Fibroblast of lung (primary cell): Measurements from ENCODE around the gene TMEM190.

Experiments
- EZH2 ChIP-seq: IDR thresholded peaks from 2 replicates; pipeline ENCODE4 v1.5.1; 2012; ENCODE audit warnings: low read length, control low read depth, mild to moderate bottlenecking; ENCODE audit errors: missing control alignments
- TF ChIP-seq, protein P1 (sequence below), 2 donors: IDR thresholded peaks in 1 of 2; conservative IDR thresholded peaks in 1 of 2; 1 replicate in 1 of 2; 2 replicates in 1 of 2; pipeline ENCODE4 v1.5.1; 2011 to 2012; ENCODE audit warnings: low read length in 2 of 2, control low read depth in 1 of 2, inconsistent platforms in 1 of 2, low read depth in 1 of 2, mild to moderate bottlenecking in 1 of 2

DNA sequence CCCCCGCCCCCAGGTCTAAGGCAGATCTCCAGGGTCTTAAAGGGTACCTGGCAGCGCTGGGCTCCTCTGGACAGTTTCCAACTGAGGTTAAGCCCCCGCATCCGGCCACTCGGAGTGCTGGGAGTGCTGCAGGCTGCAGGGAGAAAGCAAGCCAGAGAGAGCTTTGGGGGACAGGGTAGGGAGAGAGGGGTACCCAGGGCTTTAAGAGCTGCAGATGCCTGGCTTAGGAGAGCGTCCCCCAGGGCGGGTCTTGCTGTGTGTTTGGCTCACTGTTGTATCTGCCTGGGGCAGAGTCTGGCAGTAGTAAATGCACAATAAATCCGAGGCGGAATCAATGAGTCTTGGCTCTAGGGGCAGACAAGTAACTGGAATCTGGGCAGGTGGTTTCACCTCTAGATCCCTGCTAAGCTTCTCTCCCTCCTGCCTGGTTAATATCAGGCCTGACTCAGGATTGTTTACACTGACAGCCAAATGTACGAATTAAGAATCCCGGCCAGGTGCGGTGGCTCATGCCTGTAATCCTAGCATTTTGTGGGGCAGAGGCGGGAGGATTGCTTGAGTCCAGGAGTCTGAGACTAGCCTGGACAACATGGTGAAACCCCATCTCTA is 21.3 kb upstream of the TMEM190 start:
- TF ChIP-seq, protein P1, sequence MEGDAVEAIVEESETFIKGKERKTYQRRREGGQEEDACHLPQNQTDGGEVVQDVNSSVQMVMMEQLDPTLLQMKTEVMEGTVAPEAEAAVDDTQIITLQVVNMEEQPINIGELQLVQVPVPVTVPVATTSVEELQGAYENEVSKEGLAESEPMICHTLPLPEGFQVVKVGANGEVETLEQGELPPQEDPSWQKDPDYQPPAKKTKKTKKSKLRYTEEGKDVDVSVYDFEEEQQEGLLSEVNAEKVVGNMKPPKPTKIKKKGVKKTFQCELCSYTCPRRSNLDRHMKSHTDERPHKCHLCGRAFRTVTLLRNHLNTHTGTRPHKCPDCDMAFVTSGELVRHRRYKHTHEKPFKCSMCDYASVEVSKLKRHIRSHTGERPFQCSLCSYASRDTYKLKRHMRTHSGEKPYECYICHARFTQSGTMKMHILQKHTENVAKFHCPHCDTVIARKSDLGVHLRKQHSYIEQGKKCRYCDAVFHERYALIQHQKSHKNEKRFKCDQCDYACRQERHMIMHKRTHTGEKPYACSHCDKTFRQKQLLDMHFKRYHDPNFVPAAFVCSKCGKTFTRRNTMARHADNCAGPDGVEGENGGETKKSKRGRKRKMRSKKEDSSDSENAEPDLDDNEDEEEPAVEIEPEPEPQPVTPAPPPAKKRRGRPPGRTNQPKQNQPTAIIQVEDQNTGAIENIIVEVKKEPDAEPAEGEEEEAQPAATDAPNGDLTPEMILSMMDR (conservative IDR thresholded peaks at IDR 0.05 in 1 of 2, IDR thresholded peaks at IDR 0.05 in 1 of 2; ENCODE audit: low read depth in 1 of 2, low read length in 2 of 2): no peak
- peak; percentile 61 for TF ChIP-seq EZH2
